Measurements from ENCODE around the gene NAT14.
"Not testable (repeated sequence)": the region's sequence is repeated elsewhere in the genome, so short reads cannot be mapped to it uniquely, and the experiment has no call there.

NAT14 gene

DNA sequence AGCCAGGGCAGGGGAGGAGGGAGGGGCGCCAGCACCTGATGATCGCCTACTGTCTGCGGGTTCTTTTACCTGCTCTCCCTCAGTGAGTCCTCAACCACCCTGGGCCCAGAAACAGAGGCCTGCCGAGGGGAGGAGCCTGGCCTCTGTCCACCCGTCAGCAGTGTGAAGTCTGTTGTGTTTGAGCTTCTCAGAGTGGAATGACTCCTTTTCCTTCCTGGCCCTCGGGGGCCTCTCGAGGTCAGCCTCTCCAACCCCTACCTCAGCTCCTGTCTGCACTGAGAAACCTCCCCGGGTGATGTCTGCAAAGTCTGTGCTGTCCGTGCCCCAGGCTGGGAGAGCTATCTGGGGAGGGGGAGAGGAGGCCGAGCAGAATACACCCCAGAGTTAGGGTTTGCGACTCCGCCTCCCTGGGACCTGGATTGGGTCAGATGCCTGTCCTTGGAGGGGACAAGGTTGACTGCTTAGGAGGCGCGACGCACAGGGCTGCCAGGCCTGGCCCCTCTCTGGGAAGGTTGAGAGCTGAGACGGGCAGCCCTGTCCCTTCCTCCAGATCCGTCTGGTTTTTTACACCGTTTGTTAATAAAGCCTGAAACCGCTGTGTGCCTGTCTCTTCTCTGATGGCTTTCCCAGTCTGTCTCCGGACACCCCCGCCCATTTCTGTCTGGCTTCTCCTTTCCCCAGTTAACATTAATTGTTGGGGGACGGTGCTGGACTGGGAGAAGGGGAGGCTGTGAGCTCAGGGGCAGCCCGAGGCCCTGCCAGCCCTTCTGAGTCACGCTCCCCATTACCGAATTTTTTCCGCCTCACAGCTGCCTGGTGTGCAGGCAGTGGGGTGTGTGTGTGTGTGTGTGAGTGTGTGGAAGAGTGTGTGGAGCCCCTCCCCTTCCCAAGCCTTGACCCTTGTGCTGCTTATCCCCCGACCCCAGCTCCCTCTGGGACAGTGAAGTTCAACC lies 2.3 kb downstream of the NAT14 start:
- no peak for DNase-seq (ENCODE audit: low read depth, low spot score)

DNA sequence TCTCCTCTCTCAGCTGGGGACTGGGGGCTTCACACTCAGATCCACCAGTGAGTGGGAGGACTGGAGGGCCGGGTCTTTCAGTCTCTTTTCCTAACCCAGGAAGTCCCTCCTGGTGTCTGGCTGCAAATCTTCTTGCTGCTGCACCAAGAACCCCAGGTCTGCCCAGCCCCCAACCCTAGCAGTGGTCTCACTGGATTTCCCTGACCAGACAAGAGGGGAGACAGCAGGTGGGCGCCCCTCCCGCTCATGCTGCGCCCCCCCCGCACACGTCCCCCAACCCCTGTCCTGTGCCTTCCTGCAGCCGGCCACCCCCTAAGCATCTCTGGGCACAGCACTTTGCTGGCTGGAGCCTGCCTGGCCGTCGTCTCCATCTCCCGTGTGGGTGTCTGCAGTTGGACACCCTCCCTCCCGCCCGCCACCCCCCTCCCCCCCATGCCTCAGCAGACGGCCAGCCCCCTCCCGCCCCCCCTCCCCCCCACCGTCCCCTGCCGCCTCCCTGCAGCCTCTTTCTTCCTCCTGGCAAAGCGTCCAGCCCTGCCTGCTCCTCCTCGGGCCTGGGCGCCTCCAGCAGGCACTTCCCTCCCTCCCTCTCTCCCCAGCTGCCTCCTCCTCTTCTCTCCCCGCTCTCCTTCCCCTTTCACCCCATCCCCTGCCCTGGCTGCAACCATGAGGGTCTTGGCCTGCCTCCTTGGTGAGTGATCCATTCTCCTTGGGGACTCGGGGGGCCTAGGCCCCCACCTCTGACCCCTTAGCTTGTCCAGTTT lies 3.1 kb downstream of the NAT14 start, which contains the start of gene SSC5D:
Gene SSC5D (plus strand): TSS at position 513 of the 764 bp plus-strand sequence. CDS start 154 bp downstream, at position 667.
- no peak for DNase-seq (ENCODE audit: low read depth, low spot score)

DNA sequence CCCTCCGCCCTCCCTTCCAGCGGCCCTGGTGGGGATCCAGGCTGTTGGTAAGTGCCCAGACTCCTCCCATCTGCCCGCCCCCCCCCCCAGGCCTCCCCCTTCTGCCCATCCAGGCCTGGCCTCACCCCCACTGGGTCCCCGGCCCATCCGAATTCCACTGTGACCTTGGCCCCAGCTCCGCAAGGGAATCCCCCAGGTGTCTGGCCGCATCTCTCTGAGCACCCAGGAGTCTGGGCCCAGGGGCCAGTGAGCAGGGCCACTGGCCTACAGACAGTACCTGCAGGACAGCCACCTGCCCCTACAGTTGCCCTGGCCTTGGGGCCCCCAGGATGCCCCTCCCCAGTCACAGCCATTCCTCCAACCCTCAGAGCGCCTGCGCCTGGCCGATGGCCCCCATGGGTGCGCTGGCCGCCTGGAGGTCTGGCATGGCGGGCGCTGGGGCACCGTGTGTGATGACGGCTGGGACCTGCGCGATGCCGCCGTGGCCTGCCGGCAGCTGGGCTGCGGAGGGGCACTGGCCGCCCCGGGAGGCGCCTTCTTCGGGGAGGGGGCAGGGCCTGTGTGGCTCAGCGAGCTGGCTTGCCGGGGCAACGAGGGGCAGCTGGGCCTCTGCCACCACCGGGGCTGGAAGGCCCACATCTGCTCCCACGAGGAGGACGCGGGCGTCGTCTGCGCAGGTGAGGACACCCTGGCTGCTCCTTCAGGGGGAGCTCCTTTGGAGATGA lies 4.2 kb downstream of the NAT14 start:
- no peak for DNase-seq (ENCODE audit: low read depth, low spot score)

DNA sequence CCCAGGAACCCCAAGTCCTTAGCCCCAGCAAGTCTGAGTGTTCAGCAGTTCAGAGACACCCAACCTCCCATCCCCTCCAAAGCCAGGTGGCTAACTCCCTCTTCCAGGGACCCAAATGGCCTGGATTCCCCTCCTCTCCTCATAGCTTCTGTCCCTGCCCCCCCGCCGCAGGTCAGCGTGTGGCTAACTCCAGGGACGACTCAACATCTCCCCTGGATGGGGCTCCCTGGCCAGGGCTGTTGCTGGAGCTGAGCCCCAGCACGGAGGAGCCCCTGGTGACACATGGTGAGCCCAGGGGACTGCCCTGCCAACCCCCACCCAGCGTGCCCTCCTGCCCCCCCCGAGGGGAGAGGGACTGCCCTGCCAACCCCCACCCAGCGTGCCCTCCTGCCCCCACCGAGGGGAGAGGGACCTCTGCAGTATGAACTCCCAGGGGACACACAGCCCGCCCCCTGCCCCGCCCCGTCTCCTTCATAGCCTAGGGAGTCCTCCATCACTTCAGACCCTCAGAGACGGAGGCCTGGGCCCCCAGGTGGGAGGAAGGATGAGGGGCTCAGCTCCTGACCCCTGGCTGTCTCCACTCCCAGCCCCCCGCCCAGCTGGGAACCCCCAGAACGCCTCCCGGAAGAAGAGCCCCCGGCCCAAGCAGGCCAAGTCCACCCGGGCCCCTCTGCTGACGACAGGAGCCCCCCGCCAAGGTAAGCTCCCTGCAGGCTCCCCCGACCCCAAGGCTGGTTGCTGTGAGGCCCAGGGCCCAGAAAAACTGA lies 4.9 kb downstream of the NAT14 start:
- no peak for DNase-seq (ENCODE audit: low read depth, low spot score)

DNA sequence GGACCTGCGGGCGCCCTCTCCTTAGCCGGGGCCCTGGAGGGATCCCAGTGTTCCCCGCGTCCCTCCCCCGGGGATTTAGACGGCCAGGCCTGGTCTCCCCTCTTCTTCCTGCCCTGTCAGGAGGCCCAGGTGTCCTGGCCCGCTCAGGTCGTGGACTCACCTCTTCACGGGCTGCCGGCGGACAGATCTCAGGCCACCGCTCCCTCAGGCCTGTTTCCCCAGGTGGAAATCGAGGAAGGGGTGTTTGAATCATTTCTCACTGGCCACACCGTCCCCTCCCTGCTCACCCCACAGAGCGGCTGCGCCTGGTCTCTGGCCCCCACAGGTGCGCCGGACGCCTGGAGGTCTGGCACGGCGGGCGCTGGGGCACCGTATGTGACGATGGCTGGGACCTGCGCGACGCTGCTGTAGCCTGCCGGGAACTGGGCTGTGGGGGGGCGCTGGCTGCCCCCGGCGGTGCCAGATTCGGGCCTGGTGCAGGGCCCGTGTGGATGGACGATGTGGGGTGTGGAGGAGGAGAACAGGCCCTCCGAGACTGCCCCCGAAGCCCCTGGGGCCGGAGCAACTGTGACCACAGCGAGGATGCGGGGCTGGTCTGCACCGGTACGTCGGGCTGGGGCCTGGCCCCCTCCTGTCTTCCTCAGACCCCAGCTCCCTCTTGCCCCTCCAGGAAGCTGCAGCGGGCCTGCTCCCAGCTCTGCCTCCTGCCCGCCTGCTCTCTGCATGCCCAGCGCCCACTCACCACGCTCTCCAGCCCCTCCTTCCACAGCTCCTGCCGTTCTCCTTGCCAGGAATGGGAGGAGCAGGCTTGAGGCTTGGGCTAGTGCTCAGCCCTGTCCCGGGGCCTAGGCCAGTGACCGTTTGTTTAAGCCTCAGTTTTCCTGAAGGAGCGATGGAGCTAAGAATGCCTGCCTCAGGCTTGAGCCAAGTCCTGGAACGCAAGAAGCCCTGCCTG lies 5.8 kb downstream of the NAT14 start:
- no peak for DNase-seq (ENCODE audit: low read depth, low spot score)

DNA sequence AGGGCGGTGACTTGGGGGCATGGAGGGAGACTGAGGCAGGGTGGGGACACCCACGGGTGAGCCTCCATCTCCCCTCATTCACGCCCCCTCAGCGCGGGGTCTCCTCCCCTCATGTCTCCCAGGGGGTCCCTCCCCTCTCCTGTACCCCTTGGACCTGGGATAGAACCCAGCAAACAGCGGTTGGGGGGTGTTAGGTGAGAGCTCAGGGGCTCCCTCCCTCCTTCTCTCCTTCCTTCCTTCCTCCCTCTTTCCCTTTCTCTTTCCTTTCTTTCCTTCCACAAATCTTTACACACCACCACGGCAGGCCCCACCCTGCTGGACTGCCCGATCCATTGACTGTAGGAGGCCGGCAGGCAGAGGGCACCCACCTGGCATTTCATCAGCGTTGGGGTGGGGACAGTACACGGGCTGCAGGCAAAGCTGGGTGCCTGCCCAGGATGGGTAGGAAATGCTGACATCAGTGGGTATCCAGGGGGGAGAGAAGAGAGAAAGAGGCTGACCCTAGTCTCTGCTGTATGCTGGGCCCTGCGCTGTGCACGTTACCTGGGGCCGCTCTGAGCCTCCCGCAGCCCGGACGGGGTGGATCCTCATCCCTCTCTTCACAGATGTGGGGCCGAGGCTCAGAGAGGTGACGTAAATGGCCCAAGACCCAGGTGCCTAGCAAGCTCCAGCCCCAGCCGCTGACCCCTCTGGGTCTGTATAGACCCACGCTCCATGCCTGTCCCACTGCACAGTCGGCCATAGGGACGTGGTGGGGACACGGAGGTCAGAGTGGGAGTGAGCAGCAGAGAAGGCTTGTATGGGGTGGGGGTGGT lies 6.8 kb downstream of the NAT14 start:
- DNase-seq (ENCODE audit: low read depth, low spot score): no peak

DNA sequence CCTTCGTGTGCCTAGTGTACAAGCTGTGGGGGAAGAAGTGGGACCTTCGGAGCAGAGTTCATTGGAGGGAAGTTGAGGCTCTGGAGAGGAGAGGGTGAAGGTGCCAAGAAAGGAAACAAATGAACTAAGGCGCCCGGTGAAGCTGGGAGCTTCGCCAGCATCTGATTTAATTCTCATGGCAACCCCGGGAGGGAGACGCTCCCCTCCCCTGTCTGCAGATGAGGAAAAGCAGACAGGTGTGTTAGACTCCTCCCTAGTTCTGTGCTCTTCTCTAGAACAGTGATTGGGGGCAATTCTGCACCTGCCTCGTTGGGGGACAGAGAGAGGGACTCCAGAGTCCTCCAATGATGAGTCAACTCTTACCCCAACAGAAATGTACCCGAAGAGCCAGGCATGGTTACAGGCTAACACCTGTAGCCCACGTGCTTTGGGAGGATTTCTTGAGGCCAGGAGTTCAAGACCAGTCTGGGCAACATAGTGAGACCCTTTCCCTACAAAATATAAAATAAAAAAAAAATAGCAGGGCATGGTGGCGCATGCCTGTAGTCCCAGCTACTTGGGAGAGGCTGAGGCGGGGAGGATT lies 7.5 kb downstream of the NAT14 start:
- no peak for DNase-seq (ENCODE audit: low read depth, low spot score)

DNA sequence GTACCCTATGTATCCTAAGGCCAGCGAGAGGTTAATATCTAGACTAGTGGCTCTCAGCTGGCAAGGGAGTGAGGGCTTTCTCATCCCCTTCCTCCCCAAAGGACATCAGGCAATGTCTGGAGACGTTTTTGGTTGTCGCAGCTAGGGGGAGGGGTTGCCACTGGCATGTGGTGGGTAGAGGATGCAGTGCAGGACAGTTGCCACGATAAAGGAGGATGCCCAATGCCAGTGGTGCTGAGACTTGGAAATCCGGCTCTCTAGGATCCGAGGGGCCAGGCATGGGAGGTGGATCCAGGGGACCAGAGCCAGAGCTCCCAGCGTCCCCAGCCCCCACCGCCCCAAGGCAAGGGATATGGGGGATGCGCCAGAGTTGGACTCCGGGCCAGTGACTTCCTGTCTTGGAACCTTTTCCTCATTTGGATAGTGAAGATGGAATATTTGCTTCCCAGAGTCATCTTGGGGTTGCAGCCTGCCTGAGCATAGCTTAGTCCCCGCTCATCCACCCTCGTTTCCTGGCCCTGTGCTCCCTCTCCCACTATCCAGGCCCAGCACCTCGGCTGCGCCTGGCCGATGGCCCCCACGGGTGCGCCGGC lies 8.2 kb downstream of the NAT14 start:
- DNase-seq (ENCODE audit: low read depth, low spot score): no peak

DNA sequence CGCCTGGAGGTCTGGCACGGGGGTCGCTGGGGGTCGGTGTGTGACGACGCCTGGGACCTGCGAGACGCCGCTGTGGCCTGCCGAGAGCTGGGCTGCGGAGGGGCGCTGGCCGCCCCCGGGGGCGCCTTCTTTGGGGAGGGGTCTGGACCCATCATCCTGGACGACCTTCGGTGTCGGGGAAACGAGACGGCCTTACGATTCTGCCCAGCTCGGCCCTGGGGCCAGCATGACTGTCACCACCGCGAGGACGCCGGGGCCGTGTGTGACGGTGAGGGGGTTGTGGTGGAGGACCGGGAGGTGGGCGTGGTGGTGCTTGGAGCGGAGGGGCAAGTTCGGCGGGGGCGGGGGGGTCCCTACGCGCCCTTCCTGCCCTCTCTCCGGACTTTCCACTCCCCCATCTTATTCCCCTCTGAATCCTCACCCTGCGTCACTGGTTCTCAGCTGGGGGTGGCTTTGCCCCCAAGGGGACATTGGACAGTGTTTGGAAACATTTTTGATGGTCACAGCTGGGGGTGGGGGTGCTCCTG lies 8.7 kb downstream of the NAT14 start:
- no peak for DNase-seq (ENCODE audit: low read depth, low spot score)

DNA sequence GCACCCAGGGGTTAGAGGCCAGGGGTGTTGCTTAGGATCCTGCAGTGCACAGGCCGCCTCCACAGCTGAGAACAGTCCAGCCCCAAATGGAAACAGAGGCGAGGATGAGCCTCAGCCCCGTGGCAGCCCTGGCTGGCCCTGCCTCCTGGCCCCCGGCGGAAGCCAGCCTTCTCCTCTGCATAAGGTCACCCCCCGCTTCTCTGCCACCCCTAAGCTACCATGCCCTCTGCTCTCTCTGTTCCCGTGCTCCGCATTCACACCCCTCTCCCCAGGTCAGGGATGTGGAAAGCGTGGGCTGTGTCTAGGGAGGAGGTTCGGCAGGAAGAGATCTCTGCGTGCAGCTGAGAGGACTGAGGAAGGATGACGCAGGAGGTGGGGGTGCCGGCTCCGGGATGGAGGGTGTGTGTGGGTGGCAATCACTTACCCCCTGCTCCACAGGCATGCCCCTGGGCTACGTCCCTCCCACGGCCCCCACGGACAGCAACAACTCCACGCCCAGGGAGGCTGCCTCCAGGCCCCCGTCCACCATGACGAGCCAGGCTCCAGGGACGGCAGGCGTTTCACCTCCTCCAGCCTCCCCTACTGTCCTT lies 9.3 kb downstream of the NAT14 start:
- no peak for DNase-seq (ENCODE audit: low read depth, low spot score)

DNA sequence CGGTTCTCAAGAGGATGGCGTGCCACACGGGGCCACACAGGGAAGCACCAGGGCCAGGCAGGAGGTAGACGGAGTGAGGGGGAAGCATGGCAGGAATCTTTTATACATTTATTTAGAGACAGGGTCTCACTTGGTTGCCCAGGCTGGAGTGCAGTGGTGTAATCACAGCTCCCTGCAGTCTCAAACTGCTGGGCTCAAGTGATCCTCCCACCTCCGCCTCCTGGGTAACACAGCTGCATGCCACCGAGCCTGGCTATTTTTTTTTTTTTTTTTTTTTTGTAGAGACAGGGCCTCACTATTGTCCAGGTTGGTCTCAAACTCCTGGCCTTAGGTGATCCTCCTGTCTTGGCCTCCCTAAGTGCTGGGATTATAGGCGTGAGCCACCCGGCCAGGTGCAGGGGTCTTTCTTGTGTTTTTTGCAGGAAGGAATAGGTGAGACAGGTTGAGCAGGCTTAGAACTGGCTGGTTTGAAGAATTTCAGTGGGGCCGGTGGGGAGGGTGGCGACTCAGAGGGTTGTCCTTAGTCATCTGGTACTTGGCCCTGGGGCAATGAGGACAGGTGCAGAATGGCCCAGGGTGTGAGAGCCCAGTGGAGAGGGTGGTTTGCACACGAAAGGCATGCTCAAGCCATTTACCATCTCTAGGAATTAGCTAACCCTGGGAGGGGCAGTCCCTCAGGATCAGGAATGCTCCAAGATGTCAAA lies 10.8 kb downstream of the NAT14 start:
- DNase-seq (ENCODE audit: low read depth, low spot score): no peak

DNA sequence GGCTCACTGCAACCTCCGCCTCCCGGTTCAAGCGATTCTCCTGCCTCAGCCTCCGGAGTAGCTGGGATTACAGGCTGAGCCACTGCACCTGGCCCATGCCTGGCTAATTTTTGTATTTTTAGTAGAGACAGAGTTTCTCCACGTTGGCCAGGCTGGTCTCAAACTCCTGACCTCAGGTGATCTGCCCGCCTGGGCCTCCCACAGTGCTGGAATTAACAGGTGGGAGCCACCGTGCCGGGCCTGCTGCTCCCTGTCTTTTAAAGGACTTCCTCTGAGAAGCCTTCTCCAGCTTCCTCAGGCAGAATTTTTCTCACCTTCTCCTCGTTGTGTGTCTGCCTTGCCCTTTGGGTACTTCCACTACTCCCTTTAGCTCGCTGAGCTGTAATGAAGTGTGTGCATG lies 11.8 kb downstream of the NAT14 start:
- not testable (repeated sequence) for DNase-seq (ENCODE audit: low read depth, low spot score)

DNA sequence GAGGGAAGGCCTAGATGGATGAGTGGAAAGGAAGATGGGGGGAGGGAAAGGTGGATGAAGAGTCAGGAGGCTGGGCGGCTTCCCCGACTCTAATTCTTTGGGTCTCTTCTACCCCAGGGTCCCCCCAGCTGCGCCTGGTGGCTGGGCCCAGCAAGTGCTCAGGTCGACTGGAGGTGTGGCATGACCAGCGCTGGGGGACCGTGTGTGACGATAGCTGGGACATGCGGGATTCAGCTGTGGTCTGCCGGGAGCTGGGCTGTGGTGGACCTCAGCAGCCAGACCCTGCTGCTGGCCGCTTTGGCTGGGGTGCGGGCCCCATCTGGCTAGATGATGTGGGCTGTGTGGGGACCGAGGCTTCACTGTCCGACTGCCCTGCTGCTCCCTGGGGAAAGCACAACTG lies 12.8 kb downstream of the NAT14 start:
- DNase-seq (ENCODE audit: low read depth, low spot score): no peak

DNA sequence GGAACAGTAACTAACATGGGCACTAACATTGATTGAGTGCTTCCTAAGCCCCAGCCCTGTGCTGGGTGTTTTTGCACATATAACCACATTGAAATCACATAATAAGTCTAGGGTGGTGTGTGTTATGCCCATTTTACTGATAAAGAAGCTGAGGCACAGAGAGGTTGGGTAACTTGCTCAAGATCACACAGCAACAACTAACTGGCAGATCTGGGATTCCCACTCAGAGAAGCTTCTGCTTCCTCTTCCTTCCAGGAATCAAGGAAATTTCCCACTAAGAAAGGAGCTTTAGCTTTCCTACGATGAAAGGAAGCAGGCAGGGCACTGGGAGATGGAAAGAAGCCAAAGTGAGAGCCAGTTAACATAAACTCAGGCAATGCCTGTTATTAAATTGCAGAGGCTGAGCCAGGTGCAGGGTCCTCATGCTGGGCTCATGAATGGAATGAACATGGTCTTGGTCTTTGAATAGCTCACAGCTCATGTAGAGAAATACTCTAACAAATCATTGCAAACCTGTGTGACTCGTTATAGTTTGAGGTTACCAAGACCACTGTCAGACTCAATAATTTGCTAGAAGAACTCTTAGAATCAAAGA lies 13.4 kb downstream of the NAT14 start:
- no peak for DNase-seq (ENCODE audit: low read depth, low spot score)

DNA sequence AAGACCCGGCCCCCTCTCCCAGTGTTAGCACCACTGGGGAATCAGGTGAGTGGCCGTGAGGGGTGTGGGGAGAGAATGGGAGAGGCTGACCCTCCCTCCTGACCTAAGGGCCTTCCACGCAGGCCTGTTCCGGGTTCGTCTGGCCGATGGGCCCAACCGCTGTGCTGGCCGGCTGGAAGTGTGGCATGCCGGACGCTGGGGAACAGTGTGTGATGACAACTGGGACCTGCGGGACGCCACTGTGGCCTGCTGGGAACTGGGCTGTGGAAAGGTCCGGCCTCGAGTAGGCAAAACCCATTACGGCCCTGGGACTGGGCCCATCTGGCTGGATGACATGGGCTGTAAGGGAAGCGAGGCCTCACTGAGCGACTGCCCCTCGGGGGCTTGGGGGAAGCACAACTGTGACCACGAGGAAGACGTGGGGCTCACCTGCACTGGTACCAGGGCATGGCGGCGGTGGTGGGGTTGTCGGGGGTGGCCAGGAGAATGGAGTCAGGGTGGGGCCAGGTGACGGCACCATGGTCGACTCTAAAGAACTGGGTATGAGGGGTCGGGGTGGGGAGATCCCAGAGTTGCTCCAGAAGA lies 15.5 kb downstream of the NAT14 start:
- DNase-seq (ENCODE audit: low read depth, low spot score): no peak

DNA sequence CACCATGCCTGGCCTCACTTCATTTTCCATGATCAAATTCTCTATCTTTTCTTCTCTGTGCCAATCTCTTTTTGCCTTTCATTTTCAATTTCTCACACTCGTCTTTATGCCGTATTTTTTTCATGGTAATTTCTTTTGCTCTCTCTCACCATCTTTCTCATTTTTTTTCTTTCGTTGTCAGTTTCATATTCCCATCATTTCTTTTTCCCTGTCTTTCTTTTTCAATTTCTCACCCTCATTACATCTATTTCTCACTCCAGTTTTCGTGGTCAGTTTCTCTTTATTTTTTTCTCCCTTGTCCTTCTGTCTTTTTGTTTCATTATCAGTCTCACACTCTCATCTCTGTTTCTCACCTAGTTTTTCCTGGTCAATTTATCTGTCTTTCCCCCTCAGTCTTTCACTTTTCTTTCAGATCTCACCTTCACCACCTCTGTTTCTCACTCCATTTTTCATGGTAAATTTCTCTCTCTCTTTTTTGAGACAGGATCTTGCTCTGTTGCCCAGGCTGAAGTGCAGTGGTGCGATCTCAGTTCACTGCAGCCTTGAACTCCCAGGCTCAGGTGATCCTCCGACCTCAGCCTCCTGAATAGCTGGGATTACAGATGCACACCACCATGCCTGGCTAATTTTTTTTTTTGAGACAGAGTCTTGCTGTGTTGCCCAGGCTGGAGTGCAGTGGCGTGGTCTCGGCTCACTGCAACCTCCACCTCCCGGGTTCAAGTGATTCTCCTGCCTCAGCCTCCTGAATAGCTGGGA lies 17.4 kb downstream of the NAT14 start:
- DNase-seq (ENCODE audit: low read depth, low spot score): no peak

All from iPS DF 19.7 (cell line).